ENCODE measurements around the gene ARHGEF18. TPM values are rescaled to one million over a fixed set of nuclear protein-coding genes. Genes with fewer than 3 reads are reported as not detected.

ARHGEF18 gene
- total RNA-seq, 1 donor from 2014 or later: 42.6 TPM

GRCh38 chr19:7356899-7357627, 8.3 kb downstream of the ARHGEF18 start:
- peaks cover 2% of the 10 kb centered on the region for H3K27me3 Mint-ChIP-seq (ENCODE audit: unreplicated experiment)
- TF ChIP-seq CTCF (IDR thresholded peaks at IDR 0.05): no peak
- no peak for DNase-seq (ENCODE audit: extremely low spot score, unreplicated experiment)
- H3K4me1 Mint-ChIP-seq (ENCODE audit: unreplicated experiment): no peaks in the 10 kb centered on the region
- H3K36me3 Mint-ChIP-seq (ENCODE audit: unreplicated experiment): no peaks in the 10 kb centered on the region
- H3K4me3 Mint-ChIP-seq (ENCODE audit: unreplicated experiment): no peak overlapping the region
- H3K27ac Mint-ChIP-seq (ENCODE audit: unreplicated experiment): no peak overlapping the region
- H3K9me3 Mint-ChIP-seq (ENCODE audit: unreplicated experiment): peaks cover 2% of the 10 kb centered on the region

DNA sequence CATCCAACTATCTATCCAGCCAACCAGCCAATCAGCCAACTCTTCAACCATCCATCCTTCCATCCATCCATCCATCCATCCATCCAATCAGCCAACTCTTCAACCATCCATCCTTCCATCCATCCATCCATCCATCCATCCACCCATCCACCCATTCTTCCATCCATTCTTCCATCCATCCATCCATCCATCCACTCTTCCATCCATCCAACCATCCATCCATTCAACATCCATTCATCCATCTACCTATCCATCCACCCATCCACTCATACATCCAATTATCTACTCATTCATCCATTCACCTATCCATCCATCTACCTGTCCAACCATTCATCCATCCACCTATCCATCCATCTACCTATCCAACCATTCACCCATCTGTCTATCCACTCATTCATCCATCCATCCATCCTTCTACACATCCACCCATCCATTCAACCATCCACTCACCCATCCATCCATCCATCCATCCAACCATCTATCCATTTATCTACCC, 9.4 kb downstream of the ARHGEF18 start:
- Mint-ChIP-seq H3K27ac (ENCODE audit: unreplicated experiment) (no peak overlapping the region), H3K36me3 (ENCODE audit: unreplicated experiment) (no peaks in the 10 kb centered on the region), H3K9me3 (ENCODE audit: unreplicated experiment) (no peaks in the 10 kb centered on the region), H3K4me3 (ENCODE audit: unreplicated experiment) (no peak overlapping the region), H3K4me1 (ENCODE audit: unreplicated experiment) (no peaks in the 10 kb centered on the region), H3K27me3 (ENCODE audit: unreplicated experiment) (peaks cover 6% of the 10 kb centered on the region)
- DNase-seq (ENCODE audit: extremely low spot score, unreplicated experiment): no peak
- TF ChIP-seq CTCF (IDR thresholded peaks at IDR 0.05): no peak

GRCh38 chr19:7360393-7360984, 11.8 kb downstream of the ARHGEF18 start:
- no peak for TF ChIP-seq CTCF (IDR thresholded peaks at IDR 0.05)
- peaks cover 21% of the 10 kb centered on the region for H3K27me3 Mint-ChIP-seq (ENCODE audit: unreplicated experiment)
- H3K36me3 Mint-ChIP-seq (ENCODE audit: unreplicated experiment): no peaks in the 10 kb centered on the region
- no peaks in the 10 kb centered on the region for H3K9me3 Mint-ChIP-seq (ENCODE audit: unreplicated experiment)
- no peak overlapping the region for H3K4me3 Mint-ChIP-seq (ENCODE audit: unreplicated experiment)
- DNase-seq (ENCODE audit: extremely low spot score, unreplicated experiment): no peak
- H3K27ac Mint-ChIP-seq (ENCODE audit: unreplicated experiment): no peak overlapping the region
- no peaks in the 10 kb centered on the region for H3K4me1 Mint-ChIP-seq (ENCODE audit: unreplicated experiment)

DNA sequence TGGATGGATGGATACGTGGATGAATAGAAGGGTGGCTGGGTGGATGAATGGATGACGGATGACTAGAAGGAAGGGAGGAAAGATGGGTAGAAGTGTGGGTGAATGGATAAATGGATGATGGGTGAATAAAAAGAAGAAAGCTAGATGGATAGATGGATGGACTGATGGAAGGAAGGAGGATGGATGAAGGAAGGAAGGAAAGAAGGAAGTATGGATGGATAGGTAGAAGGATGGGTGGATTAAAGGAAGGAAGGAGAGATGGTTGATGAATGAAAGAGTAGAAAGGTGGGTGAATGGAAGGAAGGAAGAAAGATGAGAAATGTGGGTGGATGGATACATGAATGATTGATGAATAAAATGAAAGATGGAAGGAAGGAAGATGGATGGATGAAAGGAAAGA, 14.5 kb downstream of the ARHGEF18 start:
- no peak for TF ChIP-seq CTCF (IDR thresholded peaks at IDR 0.05)
- DNase-seq (ENCODE audit: extremely low spot score, unreplicated experiment): no peak
- no peak overlapping the region for H3K4me3 Mint-ChIP-seq (ENCODE audit: unreplicated experiment)
- H3K27me3 Mint-ChIP-seq (ENCODE audit: unreplicated experiment): peaks cover 27% of the 10 kb centered on the region
- H3K27ac Mint-ChIP-seq (ENCODE audit: unreplicated experiment): no peak overlapping the region
- no peaks in the 10 kb centered on the region for H3K9me3 Mint-ChIP-seq (ENCODE audit: unreplicated experiment)
- no peaks in the 10 kb centered on the region for H3K4me1 Mint-ChIP-seq (ENCODE audit: unreplicated experiment)
- no peaks in the 10 kb centered on the region for H3K36me3 Mint-ChIP-seq (ENCODE audit: unreplicated experiment)

DNA sequence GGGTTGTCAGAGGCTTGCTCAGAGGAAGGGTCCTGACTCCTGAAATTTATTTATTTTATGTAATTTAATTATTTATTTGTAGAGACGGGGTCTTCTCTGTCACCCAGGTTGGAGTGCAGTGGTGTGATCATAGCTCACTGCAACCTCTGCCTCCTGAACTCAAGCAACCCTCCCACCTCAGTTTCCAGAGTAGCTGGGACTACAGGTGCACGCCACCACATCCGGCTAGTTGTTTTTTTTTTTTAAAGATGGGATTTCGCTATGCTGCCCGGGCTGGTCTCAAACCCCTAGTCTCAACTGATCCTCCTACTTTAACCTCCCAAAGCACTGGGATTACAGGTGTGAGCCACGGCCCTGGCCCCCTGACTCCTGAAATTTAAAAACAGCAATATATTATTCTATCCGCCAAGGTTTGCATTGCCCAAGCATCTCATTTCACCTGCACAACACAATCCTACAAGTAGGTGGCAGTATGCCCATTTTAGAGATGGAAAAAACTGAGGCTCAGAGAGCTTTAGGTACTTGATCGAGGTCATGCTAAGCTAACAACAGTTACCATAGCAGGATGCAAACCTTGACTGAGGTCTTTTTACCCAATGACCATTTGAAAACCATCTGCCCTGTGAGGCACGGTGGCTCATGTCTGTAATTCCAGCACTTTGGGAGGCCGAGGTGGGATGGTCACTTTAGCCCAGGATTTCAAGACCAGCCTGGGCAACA, 18.1 kb downstream of the ARHGEF18 start:
- H3K9me3 Mint-ChIP-seq (ENCODE audit: unreplicated experiment): no peaks in the 10 kb centered on the region
- peak; percentile 46 for TF ChIP-seq CTCF (IDR thresholded peaks at IDR 0.05)
- no peak overlapping the region for H3K4me3 Mint-ChIP-seq (ENCODE audit: unreplicated experiment)
- no peak overlapping the region for H3K27ac Mint-ChIP-seq (ENCODE audit: unreplicated experiment)
- peaks cover 9% of the 10 kb centered on the region for H3K4me1 Mint-ChIP-seq (ENCODE audit: unreplicated experiment)
- peaks cover 27% of the 10 kb centered on the region for H3K27me3 Mint-ChIP-seq (ENCODE audit: unreplicated experiment)
- DNase-seq (ENCODE audit: extremely low spot score, unreplicated experiment): no peak
- no peaks in the 10 kb centered on the region for H3K36me3 Mint-ChIP-seq (ENCODE audit: unreplicated experiment)

Data from osteocyte (in vitro differentiated cells).